IPS DF 4.7 (cell line): ENCODE results near the gene SLC45A2.

Experiments used
- DNase-seq: peaks from one replicate; pipeline ENCODE4 v3.0.0-alpha.2; 2013; ENCODE audit warnings: low spot score; ENCODE audit errors: extremely low read depth

The SLC45A2 gene

GRCh38 chr5:34007621-34008600, 23.4 kb upstream of the SLC45A2 start, which contains the start of gene AMACR:
Gene AMACR (minus strand): TSS chr5:34008050. CDS start chr5:34008019, 31 bp downstream.
- DNase-seq = no peak

DNA sequence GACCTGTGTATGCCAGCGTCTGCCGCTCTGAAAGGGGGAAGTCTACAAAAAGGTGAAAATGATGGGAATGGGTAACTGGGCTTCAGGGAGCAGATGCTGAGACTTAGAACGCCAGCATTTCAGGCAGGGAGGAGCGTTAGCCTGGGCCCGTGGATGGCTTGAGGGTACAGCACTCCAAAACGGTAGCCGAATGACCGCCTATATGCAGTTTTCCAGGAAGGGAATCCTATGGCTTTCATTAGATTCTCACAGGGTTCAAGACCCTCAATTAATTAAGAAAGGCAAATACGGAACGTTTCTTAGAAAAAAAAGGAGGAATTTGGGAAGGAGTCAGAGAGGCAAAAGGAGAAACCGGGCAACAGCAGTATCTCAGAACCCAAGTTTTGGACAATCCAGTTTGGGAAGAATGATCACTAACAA, 22.7 kb upstream of the SLC45A2 start:
- DNase-seq = no peak

GRCh38 chr5:34005681-34006080, 21.2 kb upstream of the SLC45A2 start:
- DNase-seq = no peak

DNA sequence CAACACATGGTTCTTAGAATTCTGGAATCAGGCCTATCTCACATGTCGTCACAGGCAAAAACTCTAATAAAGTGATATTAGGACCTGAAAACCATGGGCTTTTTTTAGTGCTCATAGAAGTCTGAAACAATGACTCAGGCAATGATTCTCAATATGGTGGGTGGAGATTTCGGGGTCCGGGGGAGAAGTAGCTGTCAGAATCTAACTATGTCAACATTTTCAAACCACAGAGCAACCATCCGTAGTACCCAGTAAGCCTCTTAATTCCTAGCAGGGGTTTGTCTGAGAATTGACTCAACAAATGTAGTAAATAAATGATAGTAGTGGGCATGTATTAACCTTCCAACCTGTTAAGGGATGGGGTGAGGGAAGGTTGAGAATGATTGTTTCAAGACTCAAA, 20.7 kb upstream of the SLC45A2 start:
- no peak for DNase-seq

GRCh38 chr5:34003941-34004340, 19.4 kb upstream of the SLC45A2 start:
- no peak for DNase-seq

- DNase-seq = no peak
These were observed 18.3 kb upstream of the SLC45A2 start for GRCh38 chr5:34002629-34003328.

GRCh38 chr5:34001241-34001841, 16.8 kb upstream of the SLC45A2 start:
- no peak for DNase-seq

DNA sequence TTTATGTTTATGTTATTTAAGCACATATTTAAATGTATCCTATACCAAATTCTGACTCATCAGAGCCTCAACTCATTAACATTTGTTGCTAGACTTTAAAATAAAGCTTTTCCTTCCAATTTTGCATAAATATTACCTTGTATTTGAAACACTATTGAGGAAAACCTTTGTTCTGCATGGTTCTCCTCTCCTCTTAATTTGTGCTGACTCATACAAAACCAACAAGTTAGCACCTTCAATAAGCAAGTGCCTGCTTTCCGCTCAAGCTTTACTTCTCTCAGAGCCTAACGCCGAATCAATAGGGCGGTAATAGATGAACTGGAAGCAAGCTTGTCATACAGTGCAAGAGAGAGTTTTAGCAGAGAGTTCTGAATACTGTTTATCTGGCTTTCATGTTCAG, 15.5 kb upstream of the SLC45A2 start:
- no peak for DNase-seq

DNA sequence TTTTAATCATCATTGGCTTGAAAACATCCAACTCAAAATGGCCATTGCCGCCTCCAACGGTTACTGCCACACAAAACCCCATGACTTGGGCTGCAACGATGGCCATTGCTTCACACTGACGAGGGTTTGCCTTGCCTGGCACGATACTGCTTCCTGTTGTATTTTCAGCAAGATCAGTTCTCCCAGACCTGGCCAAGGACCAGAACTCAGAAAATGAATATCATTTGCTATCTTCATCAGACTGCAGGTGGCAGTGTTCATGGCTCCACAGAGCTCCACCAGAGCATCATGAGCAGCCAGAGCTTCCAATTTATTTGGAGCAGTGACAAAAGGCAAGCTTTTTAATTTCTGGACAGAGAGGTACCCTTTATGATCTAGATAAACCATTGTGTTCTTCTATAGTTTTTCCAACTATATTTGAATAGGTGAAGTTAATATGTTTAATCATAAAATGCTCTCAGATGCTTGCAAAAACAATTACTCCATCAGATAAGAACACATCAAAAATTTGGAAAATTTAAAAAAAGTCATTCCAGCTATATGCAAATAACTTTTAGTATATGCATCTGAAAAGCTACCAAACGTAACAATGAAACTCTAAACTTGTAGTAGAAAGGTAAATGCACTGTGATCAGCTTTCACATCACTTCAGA, 13.0 kb upstream of the SLC45A2 start:
- DNase-seq = no peak

DNA sequence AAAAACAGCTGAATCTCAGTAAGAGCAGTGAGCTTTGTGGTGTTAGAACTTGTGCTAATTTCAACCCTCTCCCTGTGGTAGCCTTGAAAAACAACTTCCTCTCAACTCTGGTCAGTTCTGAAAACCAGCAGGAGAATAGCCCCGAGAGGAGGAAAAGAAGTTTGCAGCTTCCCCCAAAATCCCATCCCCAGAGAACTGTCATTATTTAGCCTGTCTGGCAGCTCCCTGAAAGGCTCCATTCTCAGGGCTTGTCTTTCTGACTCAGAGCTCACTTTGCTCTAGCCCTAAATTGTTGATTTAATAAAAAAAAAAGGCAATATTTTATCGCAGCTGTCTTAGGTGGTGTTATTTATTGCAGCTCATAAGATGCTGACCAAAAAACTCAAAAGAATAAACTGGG, 11.4 kb upstream of the SLC45A2 start:
- no peak for DNase-seq

DNA sequence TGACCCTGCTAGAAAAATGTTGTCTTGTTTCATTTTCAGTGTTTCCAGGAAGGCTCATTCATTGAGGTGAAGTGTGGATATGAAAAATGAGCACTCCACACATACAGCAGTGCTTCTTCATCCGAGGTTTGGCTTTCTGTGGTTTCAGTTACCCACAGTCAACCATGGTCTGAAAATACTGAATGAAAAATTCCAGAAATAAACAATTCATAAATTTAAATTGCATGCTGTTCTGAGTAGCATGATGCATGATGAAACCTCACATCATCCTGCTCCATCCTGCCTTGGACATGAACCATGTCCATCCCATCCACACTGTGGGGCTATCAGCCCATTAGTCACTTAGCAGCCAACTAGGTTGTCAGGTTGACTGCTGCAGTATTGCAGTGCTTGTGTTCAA, 10.4 kb upstream of the SLC45A2 start:
- DNase-seq = no peak

DNA sequence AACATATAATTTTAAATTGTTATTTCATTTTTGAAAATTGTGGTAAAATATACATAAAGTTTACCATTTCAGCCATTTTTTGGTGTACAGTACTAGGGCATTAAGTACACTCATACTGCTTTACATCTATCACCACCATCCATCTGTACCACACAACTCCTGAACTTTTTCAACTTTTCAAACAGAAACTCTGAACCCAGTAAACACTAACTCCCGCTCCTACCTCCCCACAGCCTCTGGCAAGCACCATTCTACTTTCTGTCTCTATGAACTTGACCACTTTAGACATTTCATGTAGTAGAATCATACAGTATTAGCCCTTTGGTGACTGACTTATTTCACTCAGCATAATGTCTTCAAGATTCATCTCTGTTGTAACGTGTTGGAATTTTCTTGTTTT, 8.4 kb upstream of the SLC45A2 start:
- no peak for DNase-seq

DNA sequence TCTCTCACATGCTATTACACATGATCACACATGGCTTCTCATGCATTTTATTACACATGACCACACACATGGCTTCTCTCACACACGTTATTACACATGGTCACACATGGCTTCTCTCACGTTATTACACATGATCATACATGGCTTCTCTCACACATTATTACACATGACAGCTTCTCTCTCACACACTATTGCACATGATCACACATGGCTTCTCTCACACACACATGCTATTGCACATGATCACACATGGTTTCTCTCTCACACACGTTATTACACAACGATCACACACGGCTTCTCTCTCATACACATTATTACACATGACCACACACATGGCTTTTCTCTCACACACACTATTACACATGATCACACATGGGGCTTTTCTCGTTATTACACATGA, 954 bp upstream of the SLC45A2 start:
- DNase-seq = no peak

GRCh38 chr5:33984178-33984577, 315 bp downstream of the SLC45A2 start:
- no peak for DNase-seq

- no peak for DNase-seq
These were observed 2.9 kb downstream of the SLC45A2 start for GRCh38 chr5:33981408-33982162.

DNA sequence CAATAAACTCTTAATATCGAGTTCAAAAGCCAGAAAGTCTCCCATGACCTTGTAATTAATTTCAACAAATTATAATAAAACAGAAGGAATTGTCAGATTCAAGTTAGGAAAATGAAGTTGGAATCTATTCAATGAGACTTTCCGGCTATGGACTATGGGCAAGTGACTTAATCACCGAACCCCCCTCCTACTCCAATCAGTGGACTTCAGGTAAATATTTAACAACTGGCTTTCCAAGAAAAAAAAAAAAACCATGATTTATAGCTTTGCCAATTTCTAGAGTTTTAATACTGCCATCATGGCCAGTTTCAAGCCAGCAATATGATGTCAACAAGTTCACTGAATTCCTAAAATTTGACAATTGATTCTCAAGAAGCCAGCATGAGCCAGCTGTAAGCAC, 4.5 kb downstream of the SLC45A2 start:
- DNase-seq = no peak

DNA sequence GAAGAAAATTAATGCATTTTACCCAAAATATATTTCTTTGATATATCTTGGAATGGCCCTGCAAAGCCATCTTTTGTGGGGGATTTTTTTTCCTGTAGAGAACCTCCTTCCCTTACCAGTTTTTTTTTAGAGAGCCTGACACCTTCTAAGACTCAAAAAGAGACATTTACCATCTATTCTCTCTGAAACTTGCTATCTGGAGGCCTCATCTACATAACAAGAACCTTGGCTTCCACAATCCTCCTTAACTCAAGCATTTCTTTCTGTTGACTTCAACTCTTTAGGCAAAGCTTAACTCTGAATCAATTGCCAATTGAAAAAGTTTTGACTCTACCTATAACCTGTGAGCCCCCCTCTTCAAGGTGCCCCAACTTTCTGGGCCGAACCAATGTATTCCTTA, 6.2 kb downstream of the SLC45A2 start:
- peak; percentile 25 for DNase-seq

DNA sequence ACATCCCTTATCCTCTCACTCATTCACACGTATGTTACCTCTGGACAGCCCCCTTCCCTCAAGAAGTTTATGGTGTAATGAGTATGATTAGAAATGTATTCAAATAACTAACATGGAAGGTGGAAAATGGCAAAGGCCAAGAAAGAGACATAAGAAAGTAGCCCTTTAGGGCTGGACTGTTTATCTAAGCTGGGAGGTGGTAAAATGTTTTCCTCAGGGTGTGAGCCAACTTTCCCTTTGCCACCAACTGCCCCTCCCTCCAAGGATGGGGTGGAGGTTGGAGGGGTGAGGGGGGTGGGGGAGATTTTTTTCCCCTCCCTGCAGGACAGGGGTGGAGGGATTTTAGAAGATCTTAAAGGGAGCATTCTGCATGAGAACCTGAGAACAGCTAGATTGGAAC, 8.2 kb downstream of the SLC45A2 start:
- no peak for DNase-seq

DNA sequence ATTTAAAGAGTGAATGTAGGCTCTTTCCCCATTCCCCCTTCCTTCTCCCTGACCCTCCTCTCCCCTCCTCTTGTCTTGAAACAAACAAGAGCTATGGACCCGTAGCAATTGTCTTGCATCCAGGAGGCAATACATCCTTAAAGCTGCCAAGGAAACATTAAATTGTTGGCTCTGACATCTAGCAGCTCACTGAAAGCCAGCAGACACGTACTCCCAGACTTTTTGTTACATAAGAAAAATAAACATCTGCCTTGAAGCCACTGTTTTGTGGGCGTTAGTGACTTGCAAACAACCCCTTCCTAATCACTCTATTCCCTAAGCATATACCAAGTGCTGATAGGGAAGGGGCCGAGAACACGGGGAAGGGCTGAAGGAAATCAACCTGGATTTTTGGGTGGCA, 8.6 kb downstream of the SLC45A2 start:
- no peak for DNase-seq

DNA sequence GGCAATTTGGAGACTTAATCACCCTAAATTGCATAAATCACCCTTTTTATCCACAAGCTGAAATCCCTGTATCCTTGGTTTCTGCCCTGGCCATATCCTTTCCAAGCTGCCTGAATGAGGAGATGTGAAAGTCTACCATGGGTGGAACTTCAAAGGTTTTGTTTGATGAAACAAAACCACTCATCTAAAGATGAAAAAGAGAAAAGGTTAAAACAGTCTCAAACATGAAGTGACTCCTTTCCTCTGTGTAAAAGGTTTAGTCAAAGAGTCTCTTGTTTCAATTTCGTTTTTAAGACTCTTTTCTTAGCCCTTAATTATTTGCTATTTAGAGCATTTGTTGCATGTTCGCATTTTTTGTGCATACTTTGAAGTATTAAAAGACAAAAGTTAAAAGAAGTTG, 11.2 kb downstream of the SLC45A2 start:
- DNase-seq = no peak
